Ovary (tissue), 3 donors: ENCODE measurements around the gene CGB2.

ENCODE experiments used
- EP300 ChIP-seq: sonication (generic); formaldehyde crosslinking; IDR thresholded peaks from one replicate; pipeline ENCODE4 v1.6.1; 2017; ENCODE audit warnings: antibody characterized with exemption
- POLR2A ChIP-seq: fragments of 450-650 bp; IDR thresholded peaks from one replicate; pipeline ENCODE4 v1.6.1; 2017; ENCODE audit warnings: antibody characterized with exemption, mild to moderate bottlenecking, moderate library complexity
- TF ChIP-seq, protein P1 (sequence below), 3 donors: fragments of 450-650 bp in 2 of 3; fragments of 200-600 bp in 1 of 3; IDR thresholded peaks; one replicate each; pipeline versions ENCODE4 v1.5.1 to v1.8.0; 2016 to 2022; ENCODE audit warnings: antibody characterized with exemption in 3 of 3, mild to moderate bottlenecking in 1 of 3
- donor health status: DM: no; HTN: no; CAD: no.

DNA sequence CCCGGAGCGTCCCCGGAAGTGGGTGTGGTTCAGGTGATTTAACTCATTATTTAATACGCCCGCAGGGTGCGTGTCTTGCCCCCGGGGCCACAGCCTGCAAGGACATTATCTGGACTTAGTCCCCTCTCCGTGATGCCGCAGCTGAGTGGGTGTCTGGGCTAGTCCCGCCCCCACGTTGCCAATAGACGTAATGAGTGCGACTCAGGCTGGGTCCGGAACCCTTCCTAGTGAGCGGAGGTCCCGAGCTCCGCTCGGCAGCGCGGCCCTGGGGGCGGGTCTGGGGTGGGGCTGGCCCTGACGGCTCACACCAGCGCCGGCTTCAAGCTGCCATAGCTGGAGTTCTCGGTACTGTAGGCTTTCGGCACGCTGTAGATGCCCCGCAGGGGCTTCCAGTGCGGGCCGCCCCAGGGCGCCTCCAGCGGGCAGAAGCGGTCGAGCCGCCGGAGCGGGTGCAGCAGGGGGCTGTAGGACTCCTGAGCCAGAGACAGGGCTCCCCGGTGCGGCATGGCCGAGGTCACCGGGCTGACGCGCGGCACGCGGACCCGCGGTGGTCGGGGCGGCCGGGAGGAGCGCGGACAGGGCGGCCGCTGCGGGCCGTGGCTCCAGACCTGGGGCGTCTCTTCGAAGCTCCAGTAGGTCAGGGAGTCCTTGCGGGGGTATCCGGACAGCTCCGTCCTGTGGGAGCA lies 13.9 kb upstream of the CGB2 start:
- TF ChIP-seq, protein P1, sequence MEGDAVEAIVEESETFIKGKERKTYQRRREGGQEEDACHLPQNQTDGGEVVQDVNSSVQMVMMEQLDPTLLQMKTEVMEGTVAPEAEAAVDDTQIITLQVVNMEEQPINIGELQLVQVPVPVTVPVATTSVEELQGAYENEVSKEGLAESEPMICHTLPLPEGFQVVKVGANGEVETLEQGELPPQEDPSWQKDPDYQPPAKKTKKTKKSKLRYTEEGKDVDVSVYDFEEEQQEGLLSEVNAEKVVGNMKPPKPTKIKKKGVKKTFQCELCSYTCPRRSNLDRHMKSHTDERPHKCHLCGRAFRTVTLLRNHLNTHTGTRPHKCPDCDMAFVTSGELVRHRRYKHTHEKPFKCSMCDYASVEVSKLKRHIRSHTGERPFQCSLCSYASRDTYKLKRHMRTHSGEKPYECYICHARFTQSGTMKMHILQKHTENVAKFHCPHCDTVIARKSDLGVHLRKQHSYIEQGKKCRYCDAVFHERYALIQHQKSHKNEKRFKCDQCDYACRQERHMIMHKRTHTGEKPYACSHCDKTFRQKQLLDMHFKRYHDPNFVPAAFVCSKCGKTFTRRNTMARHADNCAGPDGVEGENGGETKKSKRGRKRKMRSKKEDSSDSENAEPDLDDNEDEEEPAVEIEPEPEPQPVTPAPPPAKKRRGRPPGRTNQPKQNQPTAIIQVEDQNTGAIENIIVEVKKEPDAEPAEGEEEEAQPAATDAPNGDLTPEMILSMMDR (IDR thresholded peaks at IDR 0.05) = no peak
- TF ChIP-seq EP300 = no peak
- TF ChIP-seq POLR2A = no peak
